KOPT-K1 (cell line): ENCODE results near the gene DBR1.

ENCODE experiments used
- H3K27ac ChIP-seq: fragments of 200-600 bp; sonication (generic); 2 replicates; pipeline ENCODE4 v1.5.1; 2016; ENCODE audit warnings: antibody characterized with exemption, mild to moderate bottlenecking, low read depth, low read length; ENCODE audit not compliant: poor library complexity, severe bottlenecking
- H3K36me3 ChIP-seq: fragments of 200-600 bp; sonication (generic); 2 replicates; pipeline ENCODE4 v1.5.1; 2017; ENCODE audit warnings: antibody characterized with exemption, mild to moderate bottlenecking, low read length, moderate library complexity; ENCODE audit not compliant: insufficient read depth
- H3K9me3 ChIP-seq: fragments of 200-600 bp; sonication (generic); 2 replicates; pipeline ENCODE4 v1.5.1; 2017; ENCODE audit warnings: antibody characterized with exemption, low read length, mild to moderate bottlenecking; ENCODE audit not compliant: insufficient read depth, poor library complexity, severe bottlenecking

The DBR1 gene

DNA sequence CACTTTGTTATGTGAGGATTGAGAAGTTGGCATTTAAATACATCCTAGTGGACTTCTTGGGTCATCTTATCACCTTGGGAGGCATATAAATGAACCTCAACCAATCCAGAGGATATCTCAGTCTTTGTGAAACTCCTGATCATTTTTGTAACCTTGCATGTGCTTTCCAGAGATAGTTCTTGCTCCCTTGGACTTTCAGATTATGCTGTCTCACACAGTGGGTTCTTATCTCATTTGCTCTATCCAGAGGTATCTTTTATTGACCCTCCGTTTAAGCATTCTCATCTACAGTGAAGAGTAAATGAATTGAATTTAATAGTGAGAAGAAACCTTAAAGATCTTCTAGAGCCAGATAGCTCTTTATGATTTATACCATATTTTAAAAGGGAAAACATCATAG is 22.8 kb upstream of the DBR1 start:
- peaks cover 12% of the 10 kb centered on the region for H3K36me3 ChIP-seq
- H3K27ac ChIP-seq = no peak overlapping the region
- H3K9me3 ChIP-seq = no peaks in the 10 kb centered on the region

DNA sequence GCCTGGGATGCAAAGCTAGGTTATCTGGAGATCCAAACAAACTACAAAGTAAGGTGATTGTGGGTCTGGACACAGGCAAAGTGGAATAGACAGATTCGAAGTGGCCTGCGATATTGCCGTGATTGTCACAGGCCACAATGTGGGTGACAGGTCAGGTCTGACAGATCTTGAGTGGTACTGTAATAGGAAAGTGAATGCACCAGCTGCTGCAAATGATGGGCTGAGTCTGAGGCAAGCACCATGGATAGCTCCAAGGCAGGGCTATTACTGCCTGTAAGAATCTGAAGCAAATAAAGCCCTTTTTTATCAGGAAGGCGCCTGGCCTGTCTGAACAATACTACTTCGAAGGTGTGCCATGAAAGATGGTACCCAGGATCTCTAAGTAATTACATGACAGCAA is 22.3 kb upstream of the DBR1 start:
- Histone ChIP-seq H3K36me3 (peaks cover 15% of the 10 kb centered on the region), H3K9me3 (no peaks in the 10 kb centered on the region), H3K27ac (no peak overlapping the region)

DNA sequence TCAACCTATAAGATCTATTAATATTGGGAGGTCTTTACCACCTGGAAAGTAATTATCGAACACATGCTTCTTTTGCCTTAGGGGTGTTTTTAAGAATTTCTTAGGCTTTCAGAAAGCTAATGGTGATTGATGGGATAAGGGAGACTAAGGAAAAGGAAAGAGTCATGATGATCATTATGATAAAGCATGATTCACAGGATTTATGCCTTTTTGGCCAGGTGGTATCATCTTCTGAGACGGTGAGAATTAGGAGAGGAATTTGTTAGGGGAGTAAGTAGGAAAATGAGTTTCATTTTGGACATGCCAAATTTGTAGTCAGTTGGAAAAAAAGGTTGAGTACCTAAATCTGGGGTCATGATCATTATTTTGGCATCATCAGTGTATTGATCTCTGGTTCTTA is 21.3 kb upstream of the DBR1 start:
- no peaks in the 10 kb centered on the region for H3K9me3 ChIP-seq
- peaks cover 24% of the 10 kb centered on the region for H3K36me3 ChIP-seq
- no peak overlapping the region for H3K27ac ChIP-seq

DNA sequence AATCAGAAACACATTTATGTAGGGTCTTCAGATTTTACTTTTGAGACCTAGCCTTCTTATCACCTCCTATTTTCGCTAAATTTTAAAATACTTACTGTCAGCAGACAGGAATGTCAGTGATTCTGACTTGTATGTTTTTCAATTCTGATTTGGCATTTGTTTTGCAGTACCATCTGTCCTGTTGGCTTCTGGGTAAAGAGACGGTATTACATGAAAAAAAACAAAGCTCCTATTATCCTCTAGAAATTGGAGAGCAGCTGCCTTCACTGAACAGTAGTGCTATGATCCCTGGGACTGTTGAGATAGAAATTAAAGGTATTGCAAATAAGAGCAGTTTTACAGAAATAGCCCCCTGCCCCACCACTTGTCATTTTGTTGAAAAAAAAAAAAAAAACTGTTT is 20.8 kb upstream of the DBR1 start:
- Histone ChIP-seq H3K27ac (no peak overlapping the region), H3K9me3 (no peaks in the 10 kb centered on the region), H3K36me3 (peaks cover 29% of the 10 kb centered on the region)

DNA sequence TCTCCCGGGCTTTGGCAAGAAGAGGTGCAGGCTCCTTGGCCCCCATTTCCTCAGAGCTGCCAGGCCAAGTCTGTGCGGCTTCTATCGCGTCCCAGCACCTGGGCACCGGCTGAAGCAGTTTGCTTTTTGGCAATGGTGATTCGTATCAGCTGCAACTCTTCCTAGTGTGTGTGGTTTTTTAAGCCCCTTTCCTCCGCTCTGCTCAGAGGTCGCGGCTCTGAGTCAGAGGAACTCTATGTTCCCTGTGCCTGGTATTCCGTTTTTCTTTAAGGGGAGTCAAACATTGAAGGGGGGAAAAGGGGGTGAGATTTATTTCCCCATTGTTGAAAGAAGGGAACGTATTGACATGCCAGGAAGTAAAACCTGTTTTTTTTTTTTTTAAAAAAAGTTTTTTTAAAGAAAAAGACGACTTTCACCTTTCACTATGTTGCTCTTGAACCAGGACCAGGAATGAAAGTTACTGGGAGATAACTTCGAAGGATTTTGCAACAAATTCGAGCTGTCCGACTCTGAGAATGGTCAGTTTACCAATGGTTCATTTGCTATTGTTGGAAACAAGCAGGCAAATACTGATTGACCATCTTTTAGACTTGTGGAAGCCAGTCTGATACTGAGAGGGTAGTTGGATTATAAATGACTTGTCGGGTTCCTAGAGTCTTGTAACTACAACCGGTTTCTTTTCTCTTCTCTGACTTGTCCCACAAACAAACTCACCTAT is 13.5 kb upstream of the DBR1 start:
- Histone ChIP-seq H3K36me3 (peaks cover 27% of the 10 kb centered on the region), H3K27ac (peak overlapping the region; percentile 97), H3K9me3 (no peaks in the 10 kb centered on the region)

DNA sequence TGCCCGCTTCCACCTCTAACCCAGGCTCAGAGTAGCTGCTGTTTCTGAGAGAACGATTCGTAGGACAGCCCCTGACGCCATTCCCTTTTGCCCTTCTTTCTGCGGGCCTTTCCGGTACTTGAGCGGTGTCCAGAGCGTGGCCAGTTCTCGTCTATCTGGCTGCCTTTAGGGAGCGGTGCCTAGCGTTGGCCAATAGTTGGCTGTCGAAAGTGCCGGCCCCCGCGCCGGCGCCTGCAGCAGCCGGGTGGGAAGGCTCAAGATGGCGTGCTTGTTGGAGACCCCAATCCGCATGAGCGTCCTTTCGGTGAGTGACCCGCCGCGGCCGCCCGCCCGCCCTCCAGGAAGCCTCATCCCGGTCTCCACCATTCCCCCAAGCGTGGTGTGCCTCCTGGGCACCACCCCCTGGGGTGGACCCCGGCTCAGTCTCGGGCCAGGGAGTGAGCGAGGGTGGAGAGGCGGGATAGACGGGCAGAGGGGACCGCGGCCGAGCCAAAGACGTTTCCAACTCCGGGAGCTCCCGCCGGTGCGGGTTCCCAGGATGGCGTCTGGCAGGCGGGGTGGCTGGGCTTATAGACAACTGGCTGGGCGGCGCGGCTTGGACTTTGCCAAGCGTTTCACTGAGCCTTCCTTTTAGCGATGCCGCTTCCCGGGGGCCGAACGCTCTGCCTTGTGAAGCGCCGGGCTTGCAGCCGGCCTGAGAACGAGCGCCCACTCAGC is 12.7 kb upstream of the DBR1 start, which contains the start of gene ARMC8:
Gene ARMC8 (plus strand): TSS at position 6 of the 717 bp plus-strand sequence. CDS start 254 bp downstream, at position 260.
- peaks cover 25% of the 10 kb centered on the region for H3K36me3 ChIP-seq
- H3K27ac ChIP-seq = peak within 1 kb of the TSS; percentile 97
- no peaks in the 10 kb centered on the region for H3K9me3 ChIP-seq

DNA sequence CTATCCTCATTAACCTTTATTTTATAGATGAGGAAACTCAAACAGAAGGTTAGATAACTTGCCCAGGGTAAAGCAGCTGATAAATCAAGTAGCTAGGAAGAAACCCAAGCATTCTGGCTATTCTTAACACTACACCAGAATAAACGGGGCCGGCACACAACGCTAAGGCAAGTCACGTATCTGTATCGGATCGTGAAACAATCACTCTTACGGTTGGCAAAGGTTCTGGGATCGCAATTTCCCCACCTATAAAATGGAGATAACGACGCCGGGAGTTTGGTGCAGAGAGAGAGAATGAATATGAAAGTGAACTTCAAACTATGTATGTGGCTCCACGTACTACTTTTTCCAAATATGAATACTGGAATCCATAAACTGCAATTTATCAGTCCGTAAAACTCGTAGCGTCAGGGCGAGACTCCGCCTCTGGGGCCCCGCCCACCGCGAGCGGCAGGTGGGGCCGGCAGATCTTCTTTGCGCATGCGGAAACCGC is 12.1 kb upstream of the DBR1 start:
- H3K36me3 ChIP-seq = peaks cover 23% of the 10 kb centered on the region
- no peaks in the 10 kb centered on the region for H3K9me3 ChIP-seq
- peak overlapping the region; percentile 97 for H3K27ac ChIP-seq

DNA sequence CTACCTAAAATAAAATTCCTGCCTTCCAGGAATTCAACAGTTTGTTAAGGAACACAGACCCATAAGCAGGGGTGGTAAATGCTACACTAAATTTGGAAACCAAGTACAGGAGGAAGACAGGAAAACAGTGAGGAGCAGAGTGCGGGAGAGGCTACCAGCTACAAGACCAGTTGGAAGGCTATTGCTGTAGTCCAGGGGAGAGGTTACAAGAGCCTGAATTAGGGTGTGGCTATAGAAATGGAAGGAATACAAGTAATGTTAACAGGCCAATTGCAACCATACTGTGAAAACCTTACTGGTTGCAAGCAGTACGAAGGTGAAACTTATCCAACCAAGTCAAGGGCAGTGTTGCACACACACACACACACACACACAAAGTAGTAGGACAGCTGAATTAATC is 11.5 kb upstream of the DBR1 start:
- H3K27ac ChIP-seq = no peak overlapping the region
- peaks cover 16% of the 10 kb centered on the region for H3K36me3 ChIP-seq
- H3K9me3 ChIP-seq = no peaks in the 10 kb centered on the region

DNA sequence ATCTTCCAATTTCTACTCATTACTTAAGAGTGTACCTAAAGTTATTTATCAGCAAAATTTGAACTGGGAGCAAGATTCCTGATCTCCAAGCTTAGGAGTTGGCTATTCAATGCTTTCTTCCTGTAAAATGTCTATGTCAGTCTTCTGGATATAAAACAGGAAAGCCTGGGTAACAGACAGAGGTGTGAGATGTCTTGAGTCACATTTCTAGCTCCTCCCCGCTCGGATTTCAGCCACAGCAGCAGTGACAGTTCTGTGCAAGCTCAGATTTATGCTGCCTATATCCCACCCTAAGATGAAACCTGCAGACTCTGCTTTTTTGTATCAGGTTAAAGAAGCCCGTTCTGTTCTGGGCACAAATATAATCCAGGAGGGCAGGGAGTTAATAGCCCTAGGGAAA is 10.3 kb upstream of the DBR1 start:
- peaks cover 9% of the 10 kb centered on the region; the same call in 1 of the 2 replicates for H3K36me3 ChIP-seq
- no peaks in the 10 kb centered on the region for H3K9me3 ChIP-seq
- H3K27ac ChIP-seq = no peak overlapping the region

DNA sequence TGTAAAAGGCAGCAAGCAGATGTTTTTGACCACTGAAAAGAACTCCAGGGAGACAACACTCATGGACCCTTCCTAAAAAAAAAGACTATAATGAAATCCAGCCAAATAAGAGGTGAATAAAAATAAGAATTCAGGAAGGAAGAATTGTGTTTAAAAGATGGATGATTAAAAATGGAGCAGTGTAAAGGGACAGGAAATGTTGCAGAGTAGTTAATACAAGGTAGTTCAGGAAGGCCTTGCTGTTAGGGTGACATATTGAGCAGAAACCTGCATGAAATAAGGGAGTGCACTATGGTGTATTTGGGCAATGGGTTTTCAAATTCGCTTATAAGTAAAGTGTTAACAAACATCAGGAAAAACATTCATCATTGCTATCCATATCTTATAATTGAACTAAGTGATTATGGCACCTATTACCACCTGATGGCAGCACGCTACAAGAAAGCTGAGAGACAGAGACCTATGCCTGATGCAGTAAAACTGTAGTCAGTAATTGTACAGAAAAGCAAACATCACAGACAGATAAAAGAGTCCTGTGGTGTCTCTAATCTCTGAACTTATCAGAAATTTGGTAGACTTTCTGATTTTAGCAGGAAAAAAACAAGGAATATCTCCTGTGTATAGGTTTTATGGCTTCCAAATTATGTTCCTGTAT is 5.8 kb upstream of the DBR1 start:
- H3K27ac ChIP-seq = no peak overlapping the region
- no peaks in the 10 kb centered on the region for H3K9me3 ChIP-seq
- H3K36me3 ChIP-seq = no peaks in the 10 kb centered on the region

DNA sequence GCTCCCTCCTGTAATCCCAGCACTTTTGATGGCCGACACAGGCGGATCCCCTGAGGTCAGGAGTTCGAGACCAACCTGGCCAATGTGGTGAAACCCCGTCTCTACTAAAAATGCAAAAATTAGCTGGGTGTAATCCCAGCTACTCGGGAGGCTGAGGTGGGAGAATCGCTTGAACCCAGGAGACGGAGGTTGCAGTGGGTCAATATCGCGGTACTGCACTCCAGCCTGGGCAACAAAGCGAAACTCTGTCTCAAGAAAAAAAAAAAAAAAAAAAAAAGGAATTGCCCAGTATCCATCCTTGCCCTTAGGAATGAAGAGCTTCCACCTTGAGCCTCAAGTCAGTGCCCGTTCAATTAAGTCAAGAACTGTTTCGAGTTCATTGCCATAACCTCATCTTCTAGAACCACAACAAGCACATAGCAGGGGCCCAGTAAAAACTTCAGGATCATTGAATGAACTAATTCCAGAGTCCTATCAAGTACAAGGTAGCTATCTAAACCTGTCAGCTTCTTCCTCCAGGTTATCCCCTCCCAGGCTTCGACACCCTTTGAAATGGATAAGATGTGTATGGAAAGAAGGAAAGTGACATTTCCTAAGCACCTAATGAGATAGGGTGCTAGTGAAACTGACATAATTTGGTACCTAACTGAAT is 826 bp downstream of the DBR1 start:
- H3K36me3 ChIP-seq = peaks cover 41% of the 10 kb centered on the region
- peak overlapping the region; percentile 86 for H3K27ac ChIP-seq
- H3K9me3 ChIP-seq = no peaks in the 10 kb centered on the region

DNA sequence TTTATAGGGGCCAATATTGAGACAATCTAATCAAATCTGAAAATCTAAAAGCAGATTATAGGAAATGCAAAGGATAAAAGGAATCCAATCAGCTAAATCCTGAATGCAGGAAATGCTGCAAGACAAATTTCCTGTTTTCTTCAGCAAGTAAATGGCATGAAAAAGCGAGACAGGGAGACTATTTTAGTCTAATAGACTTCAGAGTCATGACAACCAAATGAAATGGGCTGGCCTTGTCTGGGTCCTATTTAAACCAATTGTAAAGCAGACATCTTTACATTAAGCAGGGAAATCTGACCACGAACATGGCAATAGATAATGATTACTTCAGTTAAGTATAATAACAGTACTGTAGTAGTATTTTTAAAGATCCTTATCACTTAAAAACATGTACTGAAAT is 2.1 kb downstream of the DBR1 start:
- Histone ChIP-seq H3K27ac (no peak overlapping the region), H3K36me3 (peaks cover 54% of the 10 kb centered on the region), H3K9me3 (no peaks in the 10 kb centered on the region)

DNA sequence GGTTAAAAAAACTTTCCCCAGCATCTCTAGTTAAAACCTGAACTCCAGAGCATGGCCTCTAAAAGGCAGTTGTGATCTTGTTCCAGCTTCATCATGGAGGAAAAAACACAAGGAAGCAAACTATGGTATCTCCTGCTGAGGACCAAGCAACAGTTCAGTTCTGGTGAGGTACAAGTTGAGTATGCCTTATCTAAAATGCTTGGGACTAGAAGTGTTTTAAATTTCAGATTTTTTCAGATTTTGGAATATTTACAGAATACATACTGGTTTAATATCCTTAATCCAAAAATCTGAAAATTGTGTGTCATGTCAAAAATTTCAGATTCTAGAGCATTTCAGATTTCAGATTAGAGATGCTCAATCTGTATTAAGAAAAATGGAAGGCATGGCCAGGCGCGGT is 9.7 kb downstream of the DBR1 start:
- Histone ChIP-seq H3K9me3 (no peaks in the 10 kb centered on the region), H3K36me3 (peaks cover 99% of the 10 kb centered on the region), H3K27ac (no peak overlapping the region)

DNA sequence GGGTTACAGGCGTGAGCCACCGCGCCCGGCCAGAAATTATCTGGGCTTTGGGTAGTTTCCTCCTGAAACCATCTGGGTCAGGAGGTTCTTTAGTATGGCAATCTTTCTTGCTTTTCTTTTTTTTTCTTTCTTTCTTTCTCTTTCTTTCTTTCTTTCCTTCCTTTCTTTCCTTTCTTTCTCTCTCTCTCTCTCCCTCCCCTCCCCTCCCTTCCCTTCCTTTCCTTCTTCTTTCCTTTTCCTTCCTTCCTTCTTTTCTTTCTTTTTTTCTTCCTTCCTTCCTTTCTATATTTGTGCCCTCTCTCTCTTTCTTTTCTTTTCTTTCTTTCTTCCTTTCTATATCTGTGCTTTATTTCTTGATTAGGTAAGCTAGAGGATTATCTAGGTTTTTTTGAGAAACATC is 17.0 kb downstream of the DBR1 start:
- Histone ChIP-seq H3K36me3 (peaks cover 27% of the 10 kb centered on the region), H3K27ac (no peak overlapping the region), H3K9me3 (peaks cover 5% of the 10 kb centered on the region)

DNA sequence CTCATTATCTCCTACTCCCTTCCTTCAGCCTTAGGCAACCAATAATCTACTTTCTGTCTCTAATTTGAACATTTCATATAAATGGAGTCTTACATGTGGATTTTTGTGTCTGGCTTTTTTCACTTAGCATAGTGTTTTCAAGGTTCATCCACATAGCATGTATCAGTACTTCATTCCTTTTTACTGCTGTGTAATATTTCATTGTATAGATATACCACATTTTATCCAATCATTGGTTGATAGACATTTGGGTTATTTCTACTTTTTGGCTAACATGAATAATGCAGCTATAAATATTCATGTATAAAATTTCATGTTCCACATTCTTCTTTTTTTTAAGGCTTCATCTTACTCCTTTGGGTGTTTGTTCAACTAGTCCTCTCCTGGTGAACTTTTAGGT is 20.2 kb downstream of the DBR1 start:
- Histone ChIP-seq H3K36me3 (no peaks in the 10 kb centered on the region), H3K27ac (no peak overlapping the region), H3K9me3 (peaks cover 6% of the 10 kb centered on the region)
